IMR-90 (cell line): ENCODE results near the gene MLST8. TPM values are rescaled to one million over a fixed set of nuclear protein-coding genes. Genes with fewer than 3 reads are reported as not detected.

Experiments
- ATAC-seq: fragments of 200-7000 bp; cut with Tn5 transposase; 2 replicates; pipeline ENCODE4 v1.9.1; 2020; ENCODE audit warnings: low read depth, mild to moderate bottlenecking, moderate library complexity
- BruUV-seq: library from RNA; stranded (reverse); fragments of 400-500 nt; replicated peaks from 2 replicates; lab custom pipeline; 2021; lab: Mats Ljungman, UMichigan
- CTCF ChIA-PET: fragments of 300-600 bp; formaldehyde crosslinking; extraction: SDS; loops from one replicate; lab custom pipeline; 2021; ENCODE audit warnings: antibody characterized with exemption; lab: Yijun Ruan, JAX
- POLR2A ChIA-PET: fragments of 300-600 bp; sonication (Branson Sonifier 250); formaldehyde crosslinking; loops from one replicate; lab custom pipeline; 2022; ENCODE audit warnings: antibody characterized with exemption; ENCODE audit not compliant: unreplicated experiment; lab: Charles Lee
- DNase-seq: peaks from one replicate; pipeline ENCODE4 v3.0.0; 2013
- H2AFZ ChIP-seq: replicated peaks from 2 replicates; pipeline ENCODE3; 2013; ENCODE audit warnings: low read length, mild to moderate bottlenecking; ENCODE audit not compliant: poor library complexity
- H2AK5ac ChIP-seq: 2 replicates; pipeline ENCODE4 v1.6.1; 2013; ENCODE audit warnings: low read depth, low read length, inconsistent platforms
- H2AK9ac ChIP-seq: replicated peaks from 2 replicates; pipeline ENCODE3; 2013; ENCODE audit warnings: mild to moderate bottlenecking, low read depth, low read length, moderate library complexity; ENCODE audit not compliant: poor library complexity
- H2BK120ac ChIP-seq: 2 replicates; pipeline ENCODE4 v1.6.1; 2013; ENCODE audit warnings: low read depth, low read length, inconsistent platforms
- H2BK15ac ChIP-seq: 3 replicates; pipeline ENCODE4 v1.6.1; 2013; ENCODE audit warnings: low read depth, low read length, inconsistent platforms
- H2BK20ac ChIP-seq: 2 replicates; pipeline ENCODE4 v1.6.1; 2013; ENCODE audit warnings: low read depth, mild to moderate bottlenecking, inconsistent platforms, low read length, moderate library complexity
- H2BK5ac ChIP-seq: 2 replicates; pipeline ENCODE4 v1.6.1; 2013; ENCODE audit warnings: mild to moderate bottlenecking, low read depth, low read length, inconsistent platforms; ENCODE audit not compliant: poor library complexity, severe bottlenecking
- H3K14ac ChIP-seq: replicated peaks from 2 replicates; pipeline ENCODE4 v1.6.1; 2013; ENCODE audit warnings: low read depth, low read length, inconsistent platforms
- H3K18ac ChIP-seq: 2 replicates; pipeline ENCODE4 v1.6.1; 2013; ENCODE audit warnings: low read depth, low read length, control low read depth
- H3K23ac ChIP-seq: 2 replicates; pipeline ENCODE4 v1.6.1; 2013; ENCODE audit warnings: low read depth, low read length, inconsistent platforms
- H3K27ac ChIP-seq: 2 replicates; pipeline ENCODE4 v1.5.1; 2013; ENCODE audit warnings: mild to moderate bottlenecking, control low read depth, low read length; ENCODE audit not compliant: insufficient read depth
- H3K27me3 ChIP-seq: 2 replicates; pipeline ENCODE4 v1.6.1; 2013; ENCODE audit warnings: low read length; ENCODE audit not compliant: control insufficient read depth, insufficient read depth
- H3K36me3 ChIP-seq: 2 replicates; pipeline ENCODE4 v1.6.1; 2013; ENCODE audit warnings: low read length, mixed read lengths; ENCODE audit not compliant: control insufficient read depth, insufficient read depth
- H3K4ac ChIP-seq: 2 replicates; pipeline ENCODE4 v1.6.1; 2013; ENCODE audit warnings: low read depth, low read length, inconsistent platforms
- H3K4me1 ChIP-seq: 2 replicates; pipeline ENCODE4 v1.6.1; 2013; ENCODE audit warnings: low read length, mixed read lengths; ENCODE audit not compliant: control insufficient read depth, insufficient read depth
- H3K4me2 ChIP-seq: 2 replicates; pipeline ENCODE4 v1.6.1; 2013; ENCODE audit warnings: low read depth, mild to moderate bottlenecking, control low read depth, low read length, moderate library complexity
- H3K4me3 ChIP-seq: 2 replicates; pipeline ENCODE4 v1.5.1; 2013; ENCODE audit warnings: low read depth, mild to moderate bottlenecking, control low read depth, low read length, moderate library complexity; ENCODE audit not compliant: insufficient read depth
- H3K56ac ChIP-seq: 2 replicates; pipeline ENCODE4 v1.6.1; 2013; ENCODE audit warnings: low read length, inconsistent platforms; ENCODE audit not compliant: insufficient read depth; ENCODE audit errors: extremely low read depth
- H3K79me1 ChIP-seq, 2 experiments: 2 replicates each; pipeline ENCODE4 v1.6.1; 2013; ENCODE audit warnings: low read length in 2 of 2, inconsistent platforms in 1 of 2, low read depth in 1 of 2
- H3K9ac ChIP-seq: 2 replicates; pipeline ENCODE4 v1.6.1; 2013; ENCODE audit warnings: low read depth, low read length, control low read depth
- H3K9me1 ChIP-seq: 2 replicates; pipeline ENCODE4 v1.6.1; 2013; ENCODE audit warnings: low read length, inconsistent platforms; ENCODE audit not compliant: insufficient read depth
- H3K9me3 ChIP-seq: 2 replicates; pipeline ENCODE4 v1.6.1; 2013; ENCODE audit warnings: low read length; ENCODE audit not compliant: control insufficient read depth, insufficient read depth
- H4K20me1 ChIP-seq: 2 replicates; pipeline ENCODE4 v1.6.1; 2013; ENCODE audit warnings: low read length, inconsistent platforms; ENCODE audit not compliant: insufficient read depth
- H4K5ac ChIP-seq: 2 replicates; pipeline ENCODE4 v1.6.1; 2013; ENCODE audit warnings: mild to moderate bottlenecking, low read depth, low read length, control low read depth
- H4K8ac ChIP-seq, 2 experiments: 2 replicates each; pipeline ENCODE4 v1.6.1; 2013; ENCODE audit warnings: low read depth in 2 of 2, low read length in 2 of 2, control low read depth in 1 of 2, inconsistent platforms in 1 of 2
- H4K91ac ChIP-seq: 2 replicates; pipeline ENCODE4 v1.6.1; 2013; ENCODE audit warnings: low read depth, low read length, inconsistent platforms; ENCODE audit not compliant: insufficient read depth
- CHD1 ChIP-seq: IDR thresholded peaks from 2 replicates; pipeline ENCODE4 v1.6.1; 2012; ENCODE audit warnings: low read depth, low read length, improper control_type of control experiment
- FOS ChIP-seq: fragments of 150-350 bp; IDR thresholded peaks from 2 replicates; pipeline ENCODE4 v1.6.1; 2016; ENCODE audit warnings: low read depth, low read length
- MAZ ChIP-seq: IDR thresholded peaks from 2 replicates; pipeline ENCODE4 v1.6.1; 2012; ENCODE audit warnings: low read depth, mild to moderate bottlenecking, low read length, improper control_type of control experiment, moderate library complexity, borderline replicate concordance
- MXI1 ChIP-seq: IDR thresholded peaks from 2 replicates; pipeline ENCODE4 v1.6.1; 2012; ENCODE audit warnings: low read depth, mild to moderate bottlenecking, low read length, moderate library complexity, borderline replicate concordance
- RCOR1 ChIP-seq: IDR thresholded peaks from 2 replicates; pipeline ENCODE4 v1.6.1; 2012; ENCODE audit warnings: mild to moderate bottlenecking, low read length, improper control_type of control experiment; ENCODE audit not compliant: insufficient replicate concordance
- USF2 ChIP-seq: fragments of 150-350 bp; IDR thresholded peaks from 2 replicates; pipeline ENCODE4 v1.6.1; 2017; ENCODE audit warnings: mild to moderate bottlenecking, antibody characterized with exemption, low read length, low read depth
- WGBS, 2 experiments: methylation state at CpG; one replicate each; pipeline versions ENCODE4 v1.1.5 to v1.1.7; 2013; ENCODE audit warnings: missing lambda C conversion rate in 2 of 2; ENCODE audit not compliant: insufficient read length in 1 of 2; ENCODE audit errors: extremely low coverage in 2 of 2; 5-methylcytosine and 5-hydroxymethylcytosine counted together
- dilution Hi-C: fragments of 300-500 bp; cut with HindIII; formaldehyde crosslinking; loops from one replicate; pipeline ENCODE4 v1.14.3; 2018; ENCODE audit warnings: low sequenced_read_pairs; ENCODE audit not compliant: unreplicated experiment
- in situ Hi-C: fragments of 300-500 bp; cut with MboI; formaldehyde crosslinking; loops from 3 replicates; pipeline ENCODE4 v1.14.3; 2019; ENCODE audit warnings: low sequenced_read_pairs, inconsistent platforms, mixed read lengths
- intact Hi-C: fragments of 100-400 bp; cut with micrococcal nuclease; formaldehyde crosslinking; loops from 2 replicates; pipeline ENCODE4 v1.10.0; 2022
- polyA plus RNA-seq, 3 experiments: library from polyadenylated mRNA; depleted of rRNA; stranded (reverse); fragments of >200 nt; gene quantifications; 2 replicates each; pipeline ENCODE4 v1.2.3, GENCODE V29; 2012; ENCODE audit warnings: low replicate concordance in 1 of 3
- total RNA-seq: library from RNA; depleted of rRNA; stranded (reverse); fragments of >200 nt; gene quantifications from 2 replicates; pipeline ENCODE4 v1.2.3, GENCODE V29; 2012
- TF ChIP-seq, protein P1 (sequence below): conservative IDR thresholded peaks from 2 replicates; pipeline ENCODE4 v1.5.1; 2012; ENCODE audit warnings: mild to moderate bottlenecking, low read depth, low read length, improper control_type of control experiment

MLST8 gene
- total and polyA plus RNA-seq, 2 of the 4 experiments (the other 2 are of a cell fraction): 34.4 to 93.7 TPM

DNA sequence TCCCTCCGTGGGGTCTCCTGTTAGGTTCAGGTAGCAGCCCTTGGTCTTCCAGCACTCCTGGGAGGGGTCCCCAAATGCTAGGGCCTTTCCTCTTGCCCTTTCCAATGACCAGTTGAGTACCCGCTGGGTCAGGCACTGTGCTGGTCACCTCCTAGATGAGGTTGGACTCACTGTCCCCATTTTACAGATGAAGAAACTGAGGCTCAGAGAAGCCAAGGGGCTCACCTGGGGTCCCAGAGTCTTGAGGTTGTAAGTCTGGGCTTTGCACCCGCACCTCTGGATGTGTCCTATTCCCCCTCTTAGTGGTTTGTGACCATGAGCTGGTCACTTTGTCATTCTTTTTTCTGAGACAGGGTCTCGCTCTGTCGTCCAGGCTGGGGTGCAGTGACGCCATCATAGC is 7.5 kb upstream of the MLST8 start:
- Histone ChIP-seq H2AK9ac (no peak overlapping the region), H3K4me2 (no peak overlapping the region), H3K4me1 (no peaks in the 10 kb centered on the region), H3K4me3 (no peak overlapping the region), H3K56ac (no peak overlapping the region), H3K27ac (no peak overlapping the region), H3K9ac (no peak overlapping the region), H2BK15ac (no peak overlapping the region), H3K14ac (no peak overlapping the region), H3K9me1 (no peaks in the 10 kb centered on the region), H3K23ac (no peak overlapping the region), H2BK20ac (no peak overlapping the region), H4K5ac (no peak overlapping the region), H4K91ac (no peak overlapping the region), H2AFZ (no peak overlapping the region), H2BK5ac (no peak overlapping the region), H3K4ac (no peak overlapping the region), H3K27me3 (peaks cover 67% of the 10 kb centered on the region), H3K79me1 (no peaks in the 10 kb centered on the region), H2AK5ac (no peak overlapping the region), H4K8ac (no peak overlapping the region), H3K36me3 (no peaks in the 10 kb centered on the region), H3K9me3 (no peaks in the 10 kb centered on the region), H4K20me1 (no peaks in the 10 kb centered on the region; the same call in 1 of the 2 replicates), H3K18ac (no peak overlapping the region), H2BK120ac (no peak overlapping the region)
- intact Hi-C loops (no loop called here), dilution Hi-C loops (no loop called here), in situ Hi-C loops (no loop called here)
- WGBS, 2 experiments: 67% methylated on average over 1 of the region's 6 CpGs; no CpG with 5 or more reads in 1 of the 2 experiments
- CTCF ChIA-PET: no interaction called here
- ATAC-seq: no peak
- POLR2A ChIA-PET: no interaction called here
- TF ChIP-seq USF2: no peak
- no peak for TF ChIP-seq MAZ
- TF ChIP-seq, protein P1, sequence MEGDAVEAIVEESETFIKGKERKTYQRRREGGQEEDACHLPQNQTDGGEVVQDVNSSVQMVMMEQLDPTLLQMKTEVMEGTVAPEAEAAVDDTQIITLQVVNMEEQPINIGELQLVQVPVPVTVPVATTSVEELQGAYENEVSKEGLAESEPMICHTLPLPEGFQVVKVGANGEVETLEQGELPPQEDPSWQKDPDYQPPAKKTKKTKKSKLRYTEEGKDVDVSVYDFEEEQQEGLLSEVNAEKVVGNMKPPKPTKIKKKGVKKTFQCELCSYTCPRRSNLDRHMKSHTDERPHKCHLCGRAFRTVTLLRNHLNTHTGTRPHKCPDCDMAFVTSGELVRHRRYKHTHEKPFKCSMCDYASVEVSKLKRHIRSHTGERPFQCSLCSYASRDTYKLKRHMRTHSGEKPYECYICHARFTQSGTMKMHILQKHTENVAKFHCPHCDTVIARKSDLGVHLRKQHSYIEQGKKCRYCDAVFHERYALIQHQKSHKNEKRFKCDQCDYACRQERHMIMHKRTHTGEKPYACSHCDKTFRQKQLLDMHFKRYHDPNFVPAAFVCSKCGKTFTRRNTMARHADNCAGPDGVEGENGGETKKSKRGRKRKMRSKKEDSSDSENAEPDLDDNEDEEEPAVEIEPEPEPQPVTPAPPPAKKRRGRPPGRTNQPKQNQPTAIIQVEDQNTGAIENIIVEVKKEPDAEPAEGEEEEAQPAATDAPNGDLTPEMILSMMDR: no peak
- no peak for TF ChIP-seq RCOR1
- no peak for TF ChIP-seq FOS
- TF ChIP-seq MXI1: no peak
- TF ChIP-seq CHD1: no peak
- no TSS peak for BruUV-seq
- DNase-seq: no peak
